ENCODE data around the gene MXD3.

MXD3 gene

GRCh38 chr5:177350776-177351391, 39.2 kb upstream of the MXD3 start:
- TF ChIP-seq GATA2 (IDR thresholded peaks at IDR 0.05; ENCODE audit: low read depth, low read length) (no peak), GATA3 (IDR thresholded peaks at IDR 0.05; ENCODE audit: low read depth, low read length) (no peak)

GRCh38 chr5:177349762-177350161, 38.1 kb upstream of the MXD3 start:
- TF ChIP-seq GATA3 (IDR thresholded peaks at IDR 0.05; ENCODE audit: low read depth, low read length) = no peak
- TF ChIP-seq GATA2 (IDR thresholded peaks at IDR 0.05; ENCODE audit: low read depth, low read length) = no peak

GRCh38 chr5:177349362-177349647, 37.6 kb upstream of the MXD3 start:
- TF ChIP-seq GATA2 (IDR thresholded peaks at IDR 0.05; ENCODE audit: low read depth, low read length) (no peak), GATA3 (IDR thresholded peaks at IDR 0.05; ENCODE audit: low read depth, low read length) (no peak)

- TF ChIP-seq GATA3 (IDR thresholded peaks at IDR 0.05; ENCODE audit: low read depth, low read length) (no peak), GATA2 (IDR thresholded peaks at IDR 0.05; ENCODE audit: low read depth, low read length) (no peak)
Observed at GRCh38 chr5:177347699-177348098, 36.0 kb upstream of the MXD3 start.

GRCh38 chr5:177346820-177347219, 35.1 kb upstream of the MXD3 start:
- TF ChIP-seq GATA3 (IDR thresholded peaks at IDR 0.05; ENCODE audit: low read depth, low read length) (no peak), GATA2 (IDR thresholded peaks at IDR 0.05; ENCODE audit: low read depth, low read length) (no peak)

GRCh38 chr5:177344891-177345290, 33.2 kb upstream of the MXD3 start:
- TF ChIP-seq GATA3 (IDR thresholded peaks at IDR 0.05; ENCODE audit: low read depth, low read length) = no peak
- TF ChIP-seq GATA2 (IDR thresholded peaks at IDR 0.05; ENCODE audit: low read depth, low read length) = no peak

GRCh38 chr5:177343777-177344176, 32.1 kb upstream of the MXD3 start:
- TF ChIP-seq GATA2 (IDR thresholded peaks at IDR 0.05; ENCODE audit: low read depth, low read length) = no peak
- TF ChIP-seq GATA3 (IDR thresholded peaks at IDR 0.05; ENCODE audit: low read depth, low read length) = no peak

GRCh38 chr5:177339107-177339638, 27.5 kb upstream of the MXD3 start:
- no peak for TF ChIP-seq GATA3 (IDR thresholded peaks at IDR 0.05; ENCODE audit: low read depth, low read length)
- no peak for TF ChIP-seq GATA2 (IDR thresholded peaks at IDR 0.05; ENCODE audit: low read depth, low read length)

GRCh38 chr5:177338251-177339106, 26.8 kb upstream of the MXD3 start:
- TF ChIP-seq GATA3 (IDR thresholded peaks at IDR 0.05; ENCODE audit: low read depth, low read length) (no peak), GATA2 (IDR thresholded peaks at IDR 0.05; ENCODE audit: low read depth, low read length) (no peak)

- TF ChIP-seq GATA3 (IDR thresholded peaks at IDR 0.05; ENCODE audit: low read depth, low read length) (no peak), GATA2 (IDR thresholded peaks at IDR 0.05; ENCODE audit: low read depth, low read length) (no peak)
Observed at GRCh38 chr5:177336603-177337494, 25.2 kb upstream of the MXD3 start.

GRCh38 chr5:177336112-177336511, 24.4 kb upstream of the MXD3 start:
- no peak for TF ChIP-seq GATA3 (IDR thresholded peaks at IDR 0.05; ENCODE audit: low read depth, low read length)
- no peak for TF ChIP-seq GATA2 (IDR thresholded peaks at IDR 0.05; ENCODE audit: low read depth, low read length)

GRCh38 chr5:177335701-177336065, 24.0 kb upstream of the MXD3 start:
- no peak for TF ChIP-seq GATA3 (IDR thresholded peaks at IDR 0.05; ENCODE audit: low read depth, low read length)
- no peak for TF ChIP-seq GATA2 (IDR thresholded peaks at IDR 0.05; ENCODE audit: low read depth, low read length)

- TF ChIP-seq GATA3 (IDR thresholded peaks at IDR 0.05; ENCODE audit: low read depth, low read length) = no peak
Observed at GRCh38 chr5:177334781-177335700, 23.3 kb upstream of the MXD3 start.

Data from SH-SY5Y (cell line).